KMS-11 (cell line): ENCODE measurements around the gene CORO7.

Experiments
- H2AFZ ChIP-seq: fragments of 200-600 bp; sonication (generic); 2 replicates; pipeline ENCODE4 v1.6.1; 2016; ENCODE audit warnings: antibody characterized with exemption, mixed run types, low read depth
- H3K27ac ChIP-seq: fragments of 200-600 bp; sonication (generic); 2 replicates; pipeline ENCODE4 v1.6.1; 2016; ENCODE audit warnings: mild to moderate bottlenecking, mixed run types
- H3K27me3 ChIP-seq: fragments of 200-600 bp; sonication (generic); 2 replicates; pipeline ENCODE4 v1.6.1; 2017; ENCODE audit warnings: mild to moderate bottlenecking, low read depth, mixed run types, moderate library complexity; ENCODE audit not compliant: insufficient read depth
- H3K36me3 ChIP-seq: fragments of 200-600 bp; sonication (generic); 2 replicates; pipeline ENCODE4 v1.6.1; 2017; ENCODE audit warnings: mild to moderate bottlenecking, mixed run types; ENCODE audit not compliant: insufficient read depth
- H3K4me1 ChIP-seq: fragments of 200-600 bp; sonication (generic); 2 replicates; pipeline ENCODE4 v1.6.1; 2016; ENCODE audit warnings: mild to moderate bottlenecking, low read depth, mixed run types; ENCODE audit not compliant: poor library complexity, severe bottlenecking
- H3K4me2 ChIP-seq: fragments of 200-600 bp; sonication (generic); 2 replicates; pipeline ENCODE4 v1.7.0; 2016; ENCODE audit warnings: mild to moderate bottlenecking, mixed run types
- H3K4me3 ChIP-seq: fragments of 200-600 bp; sonication (generic); IDR thresholded peaks from 2 replicates; pipeline ENCODE4 v1.6.1; 2017; ENCODE audit warnings: low read depth, low read length, mixed read lengths; ENCODE audit not compliant: insufficient read depth
- H3K79me2 ChIP-seq: fragments of 200-600 bp; sonication (generic); 2 replicates; pipeline ENCODE4 v1.6.1; 2016; ENCODE audit warnings: low read depth, mixed run types; ENCODE audit not compliant: insufficient read depth
- H3K9ac ChIP-seq: fragments of 200-600 bp; sonication (generic); 2 replicates; pipeline ENCODE4 v1.6.1; 2016; ENCODE audit warnings: mild to moderate bottlenecking, mixed run types
- H4K20me1 ChIP-seq: fragments of 200-600 bp; sonication (generic); 2 replicates; pipeline ENCODE4 v1.6.1; 2016; ENCODE audit warnings: mild to moderate bottlenecking, mixed run types; ENCODE audit not compliant: insufficient read depth
- CTCF ChIP-seq: fragments of 200-600 bp; sonication (generic); conservative IDR thresholded peaks from 2 replicates; pipeline ENCODE4 v1.6.1; 2017; ENCODE audit warnings: low read depth, mild to moderate bottlenecking, antibody characterized with exemption, low read length, moderate library complexity, mixed read lengths

Gene CORO7

GRCh38 chr16:4361944-4362311 is 54.5 kb downstream of the CORO7 start:
- Histone ChIP-seq H3K9ac (no peak overlapping the region), H3K27ac (no peak overlapping the region), H3K4me3 (no peak overlapping the region), H4K20me1 (no peaks in the 10 kb centered on the region), H3K27me3 (no peaks in the 10 kb centered on the region), H2AFZ (no peak overlapping the region), H3K4me1 (no peaks in the 10 kb centered on the region), H3K36me3 (peaks cover 3% of the 10 kb centered on the region; the same call in 1 of the 2 replicates), H3K79me2 (no peaks in the 10 kb centered on the region), H3K4me2 (no peak overlapping the region)
- TF ChIP-seq CTCF: no peak

- Histone ChIP-seq H3K27ac (no peak overlapping the region), H3K79me2 (no peaks in the 10 kb centered on the region), H3K9ac (no peak overlapping the region), H3K4me3 (no peak overlapping the region), H3K4me1 (no peaks in the 10 kb centered on the region), H4K20me1 (no peaks in the 10 kb centered on the region), H2AFZ (no peak overlapping the region), H3K4me2 (no peak overlapping the region), H3K27me3 (no peaks in the 10 kb centered on the region), H3K36me3 (peaks cover 3% of the 10 kb centered on the region; the same call in 1 of the 2 replicates)
- TF ChIP-seq CTCF: no peak
Measured at GRCh38 chr16:4361033-4361943, 55.1 kb downstream of the CORO7 start.

- no peak for TF ChIP-seq CTCF
- Histone ChIP-seq H3K27me3 (no peaks in the 10 kb centered on the region), H4K20me1 (no peaks in the 10 kb centered on the region), H3K9ac (no peak overlapping the region), H3K4me3 (no peak overlapping the region), H3K36me3 (peaks cover 3% of the 10 kb centered on the region; the same call in 1 of the 2 replicates), H3K27ac (no peak overlapping the region), H2AFZ (no peak overlapping the region), H3K4me1 (no peaks in the 10 kb centered on the region), H3K79me2 (no peaks in the 10 kb centered on the region), H3K4me2 (no peak overlapping the region)
Measured at GRCh38 chr16:4360538-4361021, 55.8 kb downstream of the CORO7 start.

- Histone ChIP-seq H3K4me1 (no peaks in the 10 kb centered on the region), H4K20me1 (no peaks in the 10 kb centered on the region), H3K9ac (no peak overlapping the region), H3K4me3 (no peak overlapping the region), H3K36me3 (peaks cover 3% of the 10 kb centered on the region; the same call in 1 of the 2 replicates), H3K4me2 (no peak overlapping the region), H3K79me2 (no peaks in the 10 kb centered on the region), H2AFZ (no peak overlapping the region), H3K27ac (no peak overlapping the region), H3K27me3 (no peaks in the 10 kb centered on the region)
- no peak for TF ChIP-seq CTCF
Measured at GRCh38 chr16:4359914-4360313, 56.5 kb downstream of the CORO7 start.
